ENCODE data around the gene EEF2K. TPM values are rescaled to one million over a fixed set of nuclear protein-coding genes. Genes with fewer than 3 reads are reported as not detected.

The EEF2K gene
- total RNA-seq, 3 donors from 2014 or later = 23.3 to 40.5 (median 30.0) TPM

DNA sequence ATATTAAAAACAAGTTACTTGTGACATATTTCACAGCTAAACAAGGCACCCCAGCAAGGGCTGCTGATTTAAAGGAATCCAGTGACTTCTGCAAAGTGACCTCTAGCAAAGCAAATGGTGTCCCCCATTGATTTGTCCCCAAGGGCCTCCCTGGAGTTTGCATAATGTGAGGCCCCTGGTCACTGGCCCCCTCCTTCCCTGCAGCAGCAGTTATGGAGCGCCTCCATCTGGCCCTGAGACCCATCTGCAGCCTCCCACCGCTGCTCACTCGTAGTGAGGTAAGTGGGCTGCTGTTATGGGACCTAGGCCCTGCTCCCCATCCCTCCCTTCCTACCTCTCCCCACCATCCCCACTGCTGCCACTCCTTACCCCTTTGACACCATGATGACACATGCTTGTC lies 19.6 kb upstream of the EEF2K start:
- no peaks in the 10 kb centered on the region for H3K9me3 ChIP-seq
- peaks cover 6 to 11% of the 10 kb centered on the region in 2 donors for H3K4me1 ChIP-seq
- no peak overlapping the region for H3K27ac ChIP-seq
- TF ChIP-seq, protein P1, sequence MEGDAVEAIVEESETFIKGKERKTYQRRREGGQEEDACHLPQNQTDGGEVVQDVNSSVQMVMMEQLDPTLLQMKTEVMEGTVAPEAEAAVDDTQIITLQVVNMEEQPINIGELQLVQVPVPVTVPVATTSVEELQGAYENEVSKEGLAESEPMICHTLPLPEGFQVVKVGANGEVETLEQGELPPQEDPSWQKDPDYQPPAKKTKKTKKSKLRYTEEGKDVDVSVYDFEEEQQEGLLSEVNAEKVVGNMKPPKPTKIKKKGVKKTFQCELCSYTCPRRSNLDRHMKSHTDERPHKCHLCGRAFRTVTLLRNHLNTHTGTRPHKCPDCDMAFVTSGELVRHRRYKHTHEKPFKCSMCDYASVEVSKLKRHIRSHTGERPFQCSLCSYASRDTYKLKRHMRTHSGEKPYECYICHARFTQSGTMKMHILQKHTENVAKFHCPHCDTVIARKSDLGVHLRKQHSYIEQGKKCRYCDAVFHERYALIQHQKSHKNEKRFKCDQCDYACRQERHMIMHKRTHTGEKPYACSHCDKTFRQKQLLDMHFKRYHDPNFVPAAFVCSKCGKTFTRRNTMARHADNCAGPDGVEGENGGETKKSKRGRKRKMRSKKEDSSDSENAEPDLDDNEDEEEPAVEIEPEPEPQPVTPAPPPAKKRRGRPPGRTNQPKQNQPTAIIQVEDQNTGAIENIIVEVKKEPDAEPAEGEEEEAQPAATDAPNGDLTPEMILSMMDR (IDR thresholded peaks at IDR 0.05) = no peak
- TF ChIP-seq POLR2AphosphoS5 (IDR thresholded peaks at IDR 0.05) (no peak), POLR2A (IDR thresholded peaks at IDR 0.05) (no peak)
- no peak overlapping the region for H3K4me3 ChIP-seq
- H3K27me3 ChIP-seq = no peaks in the 10 kb centered on the region
- intact Hi-C loops (cut with DNase I; ENCODE audit: low total_unique reads) = loop anchor here (5.0 kb wide), 1 partner anchor 184 kb away; the partner anchor contains the start of gene PDZD9
- H3K36me3 ChIP-seq = no peaks in the 10 kb centered on the region
- DNase-seq (ENCODE audit: low spot score in 2 of 2) = no peak

DNA sequence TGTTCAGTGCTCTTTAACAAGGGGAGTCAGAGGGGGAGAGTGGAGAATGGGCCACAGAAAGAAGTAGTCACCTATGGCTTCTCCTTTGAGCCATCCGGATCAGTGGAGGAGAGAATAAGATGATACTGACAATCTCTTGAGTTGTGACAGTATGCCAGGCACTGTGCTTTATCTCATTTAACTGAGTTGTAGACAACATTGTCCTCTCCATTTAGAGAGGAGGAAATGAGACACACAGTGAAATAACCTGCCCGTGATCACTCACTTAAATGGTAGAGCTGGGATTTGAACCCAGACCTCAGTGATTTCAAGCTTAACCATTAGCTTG lies 17.8 kb upstream of the EEF2K start:
- peak overlapping the region; percentile 97 to 98 for H3K27ac ChIP-seq
- intact Hi-C loops (cut with DNase I; ENCODE audit: low total_unique reads) = loop anchor here (5.0 kb wide), 1 partner anchor 186 kb away; the partner anchor contains the start of gene PDZD9
- DNase-seq (ENCODE audit: low spot score in 2 of 2) = no peak

DNA sequence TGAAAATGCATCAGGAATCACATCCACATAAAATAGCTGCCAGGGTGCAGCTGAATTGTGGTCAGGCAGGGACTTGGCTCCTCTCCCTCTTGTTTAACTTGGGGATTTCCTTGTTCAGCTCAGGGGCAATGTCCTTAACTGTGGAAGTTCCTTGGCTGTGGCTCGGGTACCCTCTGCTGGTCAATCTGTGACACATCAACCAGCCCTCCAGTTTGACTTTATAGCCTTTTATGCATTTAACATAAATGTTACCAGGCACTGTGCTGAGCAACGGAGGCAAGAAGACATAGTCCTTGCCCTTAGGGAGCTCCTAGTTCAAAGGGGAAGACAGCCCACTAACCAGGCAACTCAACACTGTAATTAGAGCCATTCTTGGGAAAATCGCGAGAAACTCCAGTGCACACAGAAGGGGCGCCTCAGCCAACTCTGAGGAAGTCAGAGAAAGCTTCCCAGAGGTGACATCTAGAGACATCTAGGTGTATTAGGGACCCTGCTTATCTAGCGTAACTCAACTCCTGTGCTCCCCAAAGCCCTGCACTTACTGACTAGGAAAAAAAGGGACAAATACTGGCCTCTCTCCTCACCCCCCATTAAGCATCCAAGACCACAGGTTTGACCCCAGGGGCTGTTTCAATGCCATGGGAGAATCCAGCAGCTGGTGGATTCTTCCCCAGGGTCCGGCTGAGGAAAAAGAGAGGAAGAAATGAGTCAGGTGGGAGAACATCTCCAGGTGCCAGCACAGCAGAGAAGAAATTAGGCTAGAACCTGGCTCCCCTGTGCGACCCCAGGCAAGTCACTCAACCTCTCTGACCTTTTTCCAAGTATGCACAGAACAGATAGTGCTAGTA lies 17.3 kb upstream of the EEF2K start:
- Histone ChIP-seq H3K4me3 (peak overlapping the region in 2 of 3 donors; percentile 68 to 90), H3K4me1 (peaks cover 9 to 11% of the 10 kb centered on the region in 2 donors), H3K9me3 (no peaks in the 10 kb centered on the region), H3K27me3 (no peaks in the 10 kb centered on the region), H3K36me3 (no peaks in the 10 kb centered on the region), H3K27ac (peak overlapping the region; percentile 97 to 98)
- TF ChIP-seq, protein P1 (IDR thresholded peaks at IDR 0.05) = peak; percentile 69 to 91 (median 88)
- TF ChIP-seq POLR2A (IDR thresholded peaks at IDR 0.05) = no peak
- peak in 2 of 3 donors; percentile 22 to 57 for TF ChIP-seq POLR2AphosphoS5 (IDR thresholded peaks at IDR 0.05)
- intact Hi-C loops (cut with DNase I; ENCODE audit: low total_unique reads) = loop anchor here (5.0 kb wide), 1 partner anchor 187 kb away; the partner anchor contains the start of gene PDZD9
- DNase-seq (ENCODE audit: low spot score in 2 of 2) = peak; percentile 65 to 79

More for the DNA sequence above, 17.8 kb upstream of the EEF2K start:
- H3K9me3 ChIP-seq = no peaks in the 10 kb centered on the region
- peaks cover 9 to 11% of the 10 kb centered on the region in 2 donors for H3K4me1 ChIP-seq
- no peaks in the 10 kb centered on the region for H3K36me3 ChIP-seq
- TF ChIP-seq POLR2A (IDR thresholded peaks at IDR 0.05) = no peak
- no peaks in the 10 kb centered on the region for H3K27me3 ChIP-seq
- H3K4me3 ChIP-seq = no peak overlapping the region

DNA sequence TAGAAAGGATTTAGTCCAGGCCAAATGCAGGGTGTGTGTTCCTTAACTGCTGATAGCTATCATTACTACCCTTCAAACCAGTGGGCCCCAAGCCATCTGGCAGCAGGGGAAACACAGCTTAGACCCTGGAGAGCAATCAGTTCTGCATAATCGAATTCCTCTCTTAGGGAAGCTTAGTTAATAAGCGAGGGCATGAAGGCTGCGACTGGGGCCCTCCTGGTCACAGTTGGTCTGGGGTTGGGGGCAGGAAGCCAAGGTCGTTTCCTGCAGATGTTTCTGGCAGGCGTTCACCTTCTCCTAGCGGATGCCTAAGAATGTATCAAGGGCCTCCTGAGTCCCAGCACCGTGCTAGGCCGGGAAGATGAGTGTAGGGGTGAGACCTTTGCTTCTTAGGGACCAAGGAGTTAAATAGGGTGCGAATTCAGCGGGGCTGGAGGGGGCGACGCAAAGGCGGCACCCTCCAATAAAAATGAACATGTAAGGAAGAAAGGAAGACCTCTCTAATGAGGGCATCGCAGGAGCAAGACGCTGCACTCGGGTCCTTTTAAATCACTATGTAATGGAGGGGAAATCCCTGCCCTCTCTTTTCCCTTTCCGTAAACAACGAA lies 16.5 kb upstream of the EEF2K start:
- peak overlapping the region; percentile 60 to 90 (median 68) for H3K4me3 ChIP-seq
- no peaks in the 10 kb centered on the region for H3K9me3 ChIP-seq
- no peaks in the 10 kb centered on the region for H3K36me3 ChIP-seq
- peak overlapping the region; percentile 97 to 98 for H3K27ac ChIP-seq
- no peaks in the 10 kb centered on the region for H3K27me3 ChIP-seq
- TF ChIP-seq POLR2A (IDR thresholded peaks at IDR 0.05) = no peak
- no peak for TF ChIP-seq POLR2AphosphoS5 (IDR thresholded peaks at IDR 0.05)
- TF ChIP-seq, protein P1 (IDR thresholded peaks at IDR 0.05) = no peak
- peaks cover 9 to 11% of the 10 kb centered on the region in 2 donors for H3K4me1 ChIP-seq
- intact Hi-C loops (cut with DNase I; ENCODE audit: low total_unique reads) = loop anchor here (5.0 kb wide), 1 partner anchor 187 kb away; the partner anchor contains the start of gene PDZD9
- peak; percentile 58 to 59 for DNase-seq (ENCODE audit: low spot score in 2 of 2)

- Histone ChIP-seq H3K9me3 (no peaks in the 10 kb centered on the region), H3K4me1 (peaks cover 9 to 11% of the 10 kb centered on the region in 2 donors), H3K36me3 (no peaks in the 10 kb centered on the region), H3K4me3 (peak overlapping the region; percentile 60 to 90 (median 68)), H3K27ac (peak overlapping the region; percentile 97 to 98), H3K27me3 (no peaks in the 10 kb centered on the region)
- intact Hi-C loops (cut with DNase I; ENCODE audit: low total_unique reads) = no loop called here
- TF ChIP-seq POLR2A (IDR thresholded peaks at IDR 0.05) (peak; percentile 43), POLR2AphosphoS5 (IDR thresholded peaks at IDR 0.05) (peak; percentile 76 to 87 (median 80))
- TF ChIP-seq, protein P1 (IDR thresholded peaks at IDR 0.05) = no peak
- DNase-seq (ENCODE audit: low spot score in 2 of 2) = peak; percentile 86 to 87
These were observed 15.8 kb upstream of the EEF2K start for GRCh38 chr16:22190081-22190775.
